ENCODE measurements around the gene RUFY2.
A peak's percentile ranks its signal among the peaks of the same experiment; 100 is the strongest.
"Not testable (repeated sequence)": the region's sequence is repeated elsewhere in the genome, so short reads cannot be mapped to it uniquely, and the experiment has no call there.

Gene RUFY2

DNA sequence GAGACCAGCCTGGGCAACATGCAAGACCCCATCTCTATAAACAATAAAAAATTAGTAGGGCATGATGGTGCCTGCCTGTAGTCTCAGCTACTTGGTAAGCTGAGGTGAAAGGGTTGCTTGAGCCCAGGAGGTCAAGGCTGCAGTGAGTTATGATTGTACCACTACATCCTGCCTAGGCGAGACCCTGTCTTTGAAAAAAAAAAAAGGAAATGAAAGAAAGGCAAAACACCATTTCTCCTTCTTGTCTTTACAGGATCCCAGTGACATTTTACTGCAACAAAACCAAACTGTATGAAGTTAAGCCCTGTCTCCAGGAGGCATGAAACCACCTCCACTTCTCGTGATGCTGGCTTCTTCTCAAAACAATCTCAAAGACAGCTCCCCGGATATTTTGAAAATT is 44.5 kb downstream of the RUFY2 start:
- no peak for DNase-seq

DNA sequence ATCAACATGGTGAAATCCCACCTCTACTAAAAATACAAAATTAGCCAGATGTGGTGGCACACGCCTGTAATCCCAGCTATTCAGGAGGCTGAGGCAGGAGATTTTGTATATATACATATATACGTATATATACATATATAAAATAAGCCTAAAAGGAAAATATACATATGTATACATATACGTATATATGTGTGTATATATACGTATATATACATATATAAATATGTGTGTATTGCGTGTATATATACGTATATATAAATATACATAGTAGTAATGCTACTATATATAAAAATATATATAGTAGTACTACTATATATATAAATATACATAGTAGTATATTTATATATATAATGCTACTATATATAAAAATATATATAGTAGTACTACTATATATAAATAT is 47.9 kb downstream of the RUFY2 start:
- no peak for DNase-seq

DNA sequence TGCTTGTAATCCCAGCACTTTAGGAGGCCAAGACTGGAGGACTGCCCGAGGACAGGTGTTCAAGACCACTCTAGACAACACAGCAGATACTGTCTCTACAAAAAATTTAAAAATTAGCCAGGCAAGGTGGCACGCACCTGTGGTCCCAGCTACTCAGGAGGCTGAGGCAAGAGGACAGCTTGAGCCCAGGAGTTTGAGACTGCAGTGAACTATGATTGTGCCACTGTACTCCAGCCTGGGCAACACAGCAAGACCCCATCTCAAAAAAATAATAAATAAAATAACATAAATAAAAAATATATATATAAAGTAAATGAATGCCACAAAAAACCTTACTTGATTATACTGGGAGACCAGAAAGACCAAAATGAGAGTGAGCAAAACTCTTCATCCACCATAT is 53.5 kb downstream of the RUFY2 start:
- no peak for DNase-seq

DNA sequence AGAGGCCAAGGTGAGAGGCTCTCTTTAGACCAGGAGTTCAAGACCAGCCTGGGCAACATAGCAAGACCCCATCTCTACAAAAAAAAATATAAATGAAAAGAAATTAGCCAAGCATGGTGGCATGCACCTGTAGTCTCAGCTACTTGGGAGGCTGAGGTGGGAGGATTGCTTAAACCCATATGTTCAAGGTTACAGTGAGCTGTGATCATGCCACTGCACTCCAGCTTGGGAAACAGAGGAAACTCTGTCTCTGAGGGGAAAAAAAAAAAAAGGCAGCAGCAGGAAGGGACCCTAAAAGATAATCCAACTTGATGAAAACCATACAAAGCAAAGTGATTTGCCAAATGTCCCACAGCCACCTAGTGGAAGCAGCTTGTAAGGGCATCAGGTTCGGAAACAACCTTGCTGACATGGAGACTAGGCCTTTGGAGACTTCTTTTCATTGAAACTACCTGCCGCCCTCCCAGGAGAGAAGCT is 58.8 kb downstream of the RUFY2 start:
- DNase-seq: peak; percentile 29

DNA sequence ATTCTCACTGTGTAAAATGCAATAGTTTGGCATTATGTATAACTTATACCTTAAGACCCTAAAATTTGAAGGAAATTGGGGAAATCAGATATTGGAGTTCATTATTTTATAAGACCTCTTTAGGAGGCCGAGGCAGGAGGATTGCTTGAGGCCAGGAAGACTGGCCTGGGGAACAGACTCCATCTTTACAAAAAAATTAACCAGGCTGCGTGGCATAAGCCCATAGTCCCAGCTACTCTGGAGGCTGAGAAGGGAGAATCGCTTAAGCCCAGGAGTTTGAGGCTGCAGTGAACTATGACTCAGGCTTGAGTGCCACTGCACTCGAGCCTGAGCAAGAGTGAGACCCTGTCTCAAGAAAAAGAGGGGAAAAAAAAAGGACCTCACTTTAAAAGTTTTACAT is 60.3 kb downstream of the RUFY2 start:
- DNase-seq: no peak

DNA sequence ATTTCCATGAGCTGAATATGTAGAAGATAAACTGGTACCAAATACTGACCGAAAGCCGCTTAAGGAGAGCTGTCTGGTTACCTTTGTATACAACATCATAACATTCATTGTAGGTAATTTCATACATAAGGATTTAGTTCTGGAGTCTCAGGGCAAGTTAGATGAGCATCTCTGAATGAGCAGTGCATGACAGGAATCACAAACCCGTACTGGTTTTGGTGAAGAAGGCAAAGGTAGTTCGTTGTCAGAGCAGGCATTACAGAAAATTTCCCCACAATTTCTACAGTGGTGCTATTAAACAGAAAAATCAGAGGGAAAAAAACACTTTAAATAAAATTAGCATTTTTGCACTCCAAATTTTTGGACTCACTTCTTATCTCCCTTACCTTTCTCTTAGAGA is 61.5 kb downstream of the RUFY2 start:
- no peak for DNase-seq

DNA sequence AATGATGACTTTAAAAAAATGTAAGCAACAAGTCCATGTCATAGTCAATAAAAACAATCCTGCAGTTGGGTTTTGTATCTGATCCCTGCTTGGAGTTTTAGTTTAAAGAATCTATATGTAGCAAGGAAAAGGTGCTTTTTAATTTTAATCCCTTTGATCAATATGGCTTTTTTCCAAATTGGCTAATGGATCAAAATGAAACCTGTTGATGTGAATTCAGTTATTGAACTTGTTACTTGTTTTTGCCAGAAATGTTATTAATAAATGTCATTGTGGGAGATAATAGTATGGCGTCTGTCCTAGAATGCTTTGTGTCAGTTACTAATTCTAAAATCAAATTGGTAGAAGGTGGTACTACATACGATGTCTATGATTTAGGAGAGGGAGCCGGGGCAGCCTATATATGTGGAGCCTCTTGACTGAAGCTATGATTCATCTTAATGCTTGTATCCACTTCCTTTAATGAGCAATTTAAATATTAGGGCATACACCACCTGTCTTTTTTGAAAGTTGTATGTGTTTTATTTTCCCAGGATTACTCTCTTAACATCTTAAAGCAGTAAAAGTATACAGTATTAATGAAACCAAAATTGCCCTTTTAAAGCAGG is 64.1 kb downstream of the RUFY2 start:
- DNase-seq: no peak

DNA sequence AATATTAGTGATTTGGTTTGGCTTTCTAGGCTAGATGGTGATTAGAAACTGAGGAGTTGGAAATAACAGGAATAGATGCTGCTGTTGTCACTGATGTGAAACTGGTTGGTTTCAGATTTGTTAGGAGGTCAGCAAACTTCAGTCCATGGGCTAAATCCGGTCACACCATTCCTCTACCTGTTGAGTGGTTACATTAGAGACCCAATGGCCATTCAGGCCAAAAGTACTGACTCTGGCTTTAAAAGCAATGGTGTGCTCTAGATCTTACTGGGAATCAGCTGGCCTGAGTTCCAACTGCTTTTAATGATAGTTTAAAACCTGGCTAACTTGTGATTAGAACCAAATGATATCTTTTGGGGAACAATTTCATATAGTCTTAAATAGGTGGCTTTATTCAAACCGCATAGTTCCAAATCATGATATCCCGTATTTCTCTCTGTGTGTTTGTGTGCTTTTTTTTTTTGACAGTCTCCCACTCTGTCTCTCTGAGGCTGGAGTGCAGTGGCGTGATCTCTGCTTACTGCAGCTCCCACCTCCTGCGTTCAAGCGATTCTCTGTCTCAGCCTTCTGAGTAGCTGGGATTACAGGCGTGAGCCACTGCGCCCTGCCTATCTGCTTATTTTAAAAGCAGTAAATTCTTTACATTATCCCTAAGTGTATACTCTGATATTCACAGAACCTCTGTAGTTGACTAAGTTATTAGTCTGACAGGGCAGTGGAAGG is 66.6 kb downstream of the RUFY2 start:
- no peak for DNase-seq

DNA sequence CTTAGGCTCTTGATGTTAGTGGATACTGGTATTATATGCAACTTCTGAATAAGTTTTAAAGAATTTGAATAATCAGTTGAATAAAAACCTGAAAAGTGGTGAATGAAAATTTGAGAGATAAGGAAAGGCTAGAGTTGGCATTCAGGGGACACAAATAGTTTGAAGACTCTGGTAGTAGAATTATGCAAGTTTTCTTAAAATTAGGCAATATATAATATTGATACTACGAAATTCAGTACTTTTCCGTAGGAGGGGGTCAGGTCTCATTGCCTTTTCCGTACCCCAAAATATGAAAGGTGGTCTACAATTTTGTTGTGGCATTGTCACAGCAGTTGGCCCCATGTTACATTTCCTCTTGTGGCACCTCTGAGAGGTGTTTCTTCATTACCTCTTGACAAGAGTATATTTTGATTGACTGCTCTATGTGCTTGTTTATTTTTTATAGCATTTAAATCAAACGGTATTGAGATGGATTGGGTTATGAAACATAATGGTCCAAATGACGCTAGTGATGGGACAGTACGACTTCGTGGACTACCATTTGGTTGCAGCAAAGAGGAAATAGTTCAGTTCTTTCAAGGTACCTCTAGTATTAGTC is 70.2 kb downstream of the RUFY2 start:
- no peak for DNase-seq

DNA sequence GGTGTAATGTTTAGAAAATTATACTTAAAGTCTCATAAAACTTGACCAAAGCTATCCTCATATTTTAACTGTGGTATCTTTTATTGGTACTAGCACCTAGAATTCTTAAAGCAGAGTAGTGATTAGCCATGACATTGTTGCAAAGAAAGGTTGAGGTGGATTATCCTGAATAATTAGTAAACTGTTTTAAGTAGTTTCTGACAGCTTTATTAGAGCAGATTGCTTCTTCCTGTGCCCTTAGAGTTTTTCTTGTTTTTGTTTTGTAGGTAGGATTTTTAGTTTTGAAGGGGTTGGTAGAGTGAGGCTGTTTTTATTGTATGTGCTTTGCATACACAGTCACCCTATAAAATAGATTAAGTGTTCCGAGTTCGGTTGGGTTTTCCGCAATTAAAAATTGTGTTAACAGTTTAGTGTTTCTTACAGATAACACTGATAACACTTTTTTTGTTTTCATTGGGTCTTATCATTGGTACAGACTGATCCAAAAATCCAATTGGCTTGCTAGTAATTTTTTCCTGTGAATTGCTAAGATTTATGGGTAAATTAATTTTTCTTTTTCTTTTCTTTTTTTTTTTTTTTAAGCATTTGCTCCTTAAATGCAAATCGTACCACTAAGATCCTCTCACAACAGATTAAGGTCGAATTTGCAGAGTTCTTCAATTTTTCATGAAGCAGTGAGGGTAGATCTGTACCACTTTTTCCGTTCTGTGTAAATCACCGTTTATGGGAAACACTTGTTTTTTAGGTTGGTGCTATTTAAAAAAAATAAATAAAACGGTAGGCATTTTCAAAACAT is 72.2 kb downstream of the RUFY2 start:
- no peak for DNase-seq

DNA sequence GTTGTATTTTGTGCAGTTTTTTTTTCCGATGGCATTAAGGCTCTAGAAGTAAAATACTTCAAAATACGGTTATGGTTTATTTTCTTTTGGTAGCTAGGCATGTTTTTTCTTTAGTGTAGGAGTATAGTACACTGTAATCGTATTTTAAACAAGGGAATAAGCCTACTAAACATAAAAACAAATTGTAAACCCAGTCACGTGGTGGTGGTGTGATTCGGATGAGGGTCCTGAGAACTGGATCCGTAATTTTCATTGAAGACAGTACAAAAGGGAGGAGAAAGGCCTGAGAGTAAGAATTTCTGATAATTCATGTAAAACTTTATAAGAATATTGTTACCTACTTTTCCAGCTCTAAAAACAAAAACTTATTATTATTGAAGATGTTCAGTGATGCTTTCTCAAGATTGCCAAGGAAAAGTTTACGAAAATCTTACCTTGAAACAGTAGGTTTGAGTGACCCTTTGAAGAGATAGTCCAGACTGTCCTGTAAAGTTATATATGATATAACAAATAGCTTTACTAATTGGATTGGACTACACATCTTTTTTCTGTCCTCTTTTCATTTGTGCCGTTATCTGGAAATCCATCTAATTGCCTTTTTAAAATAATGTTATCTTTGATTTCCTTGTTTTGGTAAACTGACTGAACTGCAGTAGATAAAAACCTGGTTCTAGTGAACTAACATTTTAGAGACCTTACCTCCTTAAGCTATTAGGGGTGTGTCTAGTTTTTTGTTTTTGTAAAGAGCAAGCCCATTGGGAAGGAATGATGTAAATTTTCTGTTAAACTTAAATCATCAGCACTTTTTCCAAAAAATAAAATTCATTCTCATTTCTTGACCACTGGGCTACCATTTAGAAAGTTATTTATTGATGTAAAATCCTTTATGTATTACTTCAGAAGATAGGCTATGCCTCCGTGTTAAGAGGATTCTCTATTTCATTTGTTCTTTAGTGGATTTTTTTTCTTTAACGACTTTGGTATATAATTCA is 73.3 kb downstream of the RUFY2 start:
- DNase-seq: peak; percentile 11

DNA sequence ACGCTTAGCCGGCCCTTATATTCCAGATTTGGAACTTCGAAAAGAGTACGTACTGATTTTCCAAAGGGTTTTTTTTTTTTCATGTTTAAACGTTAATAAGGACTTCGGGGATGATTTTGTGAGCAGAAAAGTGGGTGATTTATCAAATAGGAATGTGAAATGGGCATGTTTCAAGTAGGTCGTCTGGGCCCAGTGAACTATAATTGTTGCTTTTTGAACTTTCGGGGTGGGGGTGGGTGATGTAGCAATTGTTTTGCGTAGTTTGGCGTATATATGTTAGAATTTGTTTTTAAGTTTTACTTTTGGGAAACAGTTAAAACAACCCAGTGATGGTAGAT is 74.0 kb downstream of the RUFY2 start:
- no peak for DNase-seq

DNA sequence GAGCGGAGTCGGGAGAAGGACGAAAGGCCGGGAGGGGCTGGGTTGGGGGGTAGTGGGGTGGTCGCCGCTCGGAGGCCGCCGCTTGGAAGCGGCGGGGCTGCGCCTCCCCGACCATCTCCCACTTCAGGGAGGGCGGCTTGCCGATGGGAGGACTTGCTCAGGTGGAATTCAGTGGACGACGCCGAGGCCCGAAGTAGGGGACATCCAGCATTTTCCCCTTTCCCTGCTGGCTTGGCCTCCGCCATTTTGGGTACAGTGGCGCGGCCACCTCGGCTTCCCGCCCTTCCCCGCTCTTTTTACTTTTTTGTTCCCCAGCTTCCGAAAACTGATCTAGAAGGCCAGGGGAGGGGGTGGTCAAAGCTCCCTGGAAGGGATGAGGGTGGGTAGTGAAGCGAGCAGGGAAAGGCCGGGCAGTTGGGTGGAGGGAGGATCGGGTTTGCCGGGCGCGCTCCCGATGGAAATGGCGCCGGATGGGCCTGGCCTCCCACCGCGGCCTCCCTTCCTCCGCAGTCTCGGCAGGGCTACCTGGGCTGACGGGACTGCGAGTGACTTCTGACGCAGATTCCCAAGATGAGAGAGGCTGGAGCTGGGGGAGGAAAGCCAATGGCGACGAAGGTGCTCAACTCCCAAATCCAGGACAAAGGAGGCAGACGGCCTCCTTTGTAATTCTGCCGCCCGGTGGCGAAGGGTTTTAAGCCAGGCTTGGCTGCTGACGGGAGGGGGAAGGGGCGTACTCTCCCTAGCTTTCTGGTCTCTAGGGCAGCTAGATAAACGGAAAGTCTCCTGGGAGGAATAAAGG is 74.6 kb downstream of the RUFY2 start, which contains the start of gene PBLD:
TSS of gene PBLD (minus strand) at position 670 of the 799 bp plus-strand sequence. CDS start 26,084 bp downstream, outside the sequence.
- peak; percentile 53 for DNase-seq

DNA sequence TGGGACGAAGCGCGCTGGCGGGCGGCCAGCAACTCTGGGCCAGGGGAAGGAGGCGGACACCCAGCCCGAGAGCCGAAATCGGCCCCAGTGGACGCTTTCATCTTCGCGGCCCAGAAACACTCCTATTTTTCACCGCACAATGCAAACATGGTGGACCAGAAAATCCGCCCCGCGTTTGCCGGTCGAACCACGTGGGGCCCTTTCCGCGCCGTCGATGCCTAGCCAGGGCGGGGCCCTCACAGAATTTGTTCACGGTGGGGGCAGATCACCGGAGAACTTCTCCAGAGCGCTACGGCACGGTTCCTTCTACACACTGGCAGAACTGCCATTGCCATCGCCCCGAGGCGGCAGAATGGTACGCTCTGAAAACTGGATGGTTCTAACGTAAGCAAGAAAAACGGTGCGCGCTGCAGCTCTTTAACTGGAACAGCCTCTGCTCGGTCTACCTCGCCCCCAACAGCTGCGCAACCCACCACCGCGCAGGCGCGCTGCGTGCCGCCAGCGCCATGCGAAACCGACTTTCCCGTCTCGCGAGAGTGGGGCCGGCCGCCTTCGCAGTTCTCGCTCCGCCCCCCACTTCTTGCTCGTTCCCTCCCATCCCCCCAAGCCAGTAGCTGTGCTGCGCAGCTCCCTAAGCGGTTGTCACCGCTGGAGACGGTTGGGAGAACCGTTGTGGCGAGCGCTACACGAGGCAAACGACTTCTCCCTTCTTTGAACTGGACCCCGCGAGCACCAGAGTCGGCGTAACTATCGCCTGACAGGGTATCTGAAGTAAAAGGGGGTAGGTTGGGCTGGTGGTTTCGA is 75.4 kb downstream of the RUFY2 start, which contains the start of gene HNRNPH3:
TSS of gene HNRNPH3 (plus strand) at position 610 of the 804 bp plus-strand sequence. CDS start 5,158 bp downstream, outside the sequence.
- DNase-seq: peak; percentile 97

DNA sequence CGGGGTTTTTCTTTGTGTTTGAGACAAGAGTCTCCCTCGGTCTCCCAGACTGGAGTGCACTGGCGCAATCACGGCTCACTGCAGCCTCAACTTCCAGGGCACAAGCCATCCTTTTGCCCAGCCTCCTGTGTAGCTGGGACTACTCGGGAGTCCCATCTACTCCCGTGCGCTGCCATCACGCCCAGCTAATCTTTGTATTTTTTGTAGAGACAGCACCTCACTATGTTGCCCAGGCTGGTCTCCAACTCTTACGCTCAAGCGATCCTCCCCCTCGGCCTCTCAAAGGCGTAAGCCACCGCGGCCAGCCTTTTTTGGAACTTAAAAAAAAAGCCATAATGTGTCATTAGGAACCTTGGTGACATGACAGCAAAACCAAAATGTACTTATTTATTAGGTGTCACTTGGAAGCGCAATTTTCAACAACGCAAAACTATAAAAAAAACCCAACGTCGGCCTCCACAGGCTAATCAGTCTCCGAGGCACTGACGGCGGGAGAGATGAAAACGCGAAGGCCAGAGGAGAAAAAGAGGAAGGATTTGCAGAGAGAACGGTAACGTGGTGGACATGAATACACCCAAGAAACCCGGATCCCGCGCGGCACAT is 76.1 kb downstream of the RUFY2 start:
- peak; percentile 56 for DNase-seq

DNA sequence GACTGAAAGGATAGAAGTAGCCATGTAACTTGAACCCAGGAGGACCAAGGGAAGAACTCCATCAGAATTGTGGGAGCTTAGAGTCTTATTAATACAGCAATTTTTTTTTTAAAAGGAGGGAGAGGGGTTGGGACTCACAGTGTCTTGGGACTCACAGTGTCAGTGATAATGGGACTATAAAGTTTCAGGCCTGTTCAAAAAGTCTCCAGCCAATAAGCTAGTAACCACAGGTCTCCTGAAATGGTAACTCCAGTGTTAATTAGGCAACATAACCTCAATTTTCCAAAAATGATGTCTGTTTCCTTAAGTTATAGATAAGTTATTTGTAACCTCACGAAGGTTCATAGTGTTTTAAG is 77.6 kb downstream of the RUFY2 start:
- DNase-seq: no peak

DNA sequence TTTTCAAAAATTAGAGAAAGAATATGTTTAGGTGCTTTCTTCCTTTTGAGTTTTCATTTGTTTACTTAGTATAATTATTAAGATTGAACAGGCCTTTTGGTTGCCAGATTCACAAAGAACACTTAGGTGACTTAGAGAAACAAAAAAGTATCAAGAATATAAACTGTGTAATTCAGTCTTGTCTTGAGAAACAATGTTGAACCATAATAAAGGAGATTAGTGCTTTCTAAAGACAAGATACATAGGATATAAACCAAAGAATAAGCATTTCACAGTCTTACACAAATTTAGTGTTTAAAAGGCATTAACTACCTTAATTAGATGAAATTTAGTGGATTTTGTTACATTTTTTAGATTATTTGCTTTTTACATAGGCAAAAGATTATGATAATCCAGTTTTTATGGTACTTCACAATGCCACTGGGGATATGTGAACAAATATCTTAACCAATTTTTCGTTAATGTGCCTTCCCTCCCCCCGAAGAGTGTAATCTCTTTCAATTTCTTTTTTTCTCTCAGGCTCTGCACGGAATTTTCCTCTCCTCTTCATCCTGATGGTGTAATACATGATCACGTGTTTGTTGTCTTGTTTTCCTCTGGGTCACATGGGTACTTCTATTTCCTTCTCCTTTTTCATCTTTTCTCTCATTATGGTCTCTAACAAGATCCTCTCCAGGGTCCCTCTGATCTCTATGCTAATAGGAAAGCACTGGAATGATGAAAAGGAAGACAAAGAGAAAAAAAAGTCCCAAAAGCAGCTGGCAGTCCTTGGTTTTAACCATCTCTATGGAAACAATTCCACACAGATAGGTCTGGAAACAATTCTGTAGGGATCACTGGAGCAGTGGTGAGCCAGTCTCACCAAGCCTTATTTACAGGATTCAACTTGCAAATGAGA is 78.9 kb downstream of the RUFY2 start:
- DNase-seq: peak; percentile 68

DNA sequence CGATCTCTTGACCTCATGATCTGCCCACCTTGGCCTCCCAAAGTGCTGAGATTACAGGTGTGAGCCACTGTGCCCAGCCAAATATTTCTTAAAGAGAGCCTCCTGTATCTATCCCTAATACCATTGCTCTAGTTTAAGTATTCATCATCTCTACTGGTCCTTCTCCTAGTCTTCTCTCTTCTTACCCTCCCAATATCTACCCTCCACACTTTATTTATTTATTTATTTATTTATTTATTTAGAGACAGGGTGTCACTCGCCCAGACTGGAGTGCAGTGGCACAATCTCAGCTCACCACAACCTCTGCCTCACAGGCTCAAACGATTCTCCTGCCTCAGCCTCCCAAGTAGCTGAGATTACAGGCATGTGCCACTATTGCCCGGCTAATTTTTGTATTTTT is 82.7 kb downstream of the RUFY2 start:
- not testable (repeated sequence) for DNase-seq

Measured in NCI-H510A treated with DMSO at 0.1 percent for 48 hours (cell line).